K562 (cell line): ENCODE measurements around the gene IL12B. TPM values are rescaled to one million over a fixed set of nuclear protein-coding genes. Genes with fewer than 3 reads are reported as not detected.

Experiments
- ATAC-seq: fragments of 200-7000 bp; cut with Tn5 transposase; 3 replicates; pipeline ENCODE4 v1.9.1; 2020; ENCODE audit warnings: moderate library complexity
- BruUV-seq: library from RNA; stranded (reverse); fragments of 400-500 nt; replicated peaks from 2 replicates; lab custom pipeline; 2021; lab: Mats Ljungman, UMichigan
- CTCF ChIA-PET: fragments of 300-600 bp; formaldehyde crosslinking; extraction: SDS; loops from one replicate; lab custom pipeline; 2021; ENCODE audit warnings: low intra/inter-chr PET ratio; lab: Yijun Ruan, JAX
- POLR2A ChIA-PET: fragments of 300-600, 350-650 bp; sonication (Branson Sonifier 250); formaldehyde crosslinking; extraction: SDS; loops from one replicate; lab custom pipeline; 2021; ENCODE audit warnings: antibody characterized with exemption, inconsistent platforms; lab: Yijun Ruan, JAX
- DNase-seq, 4 experiments: peaks; one replicate each; pipeline versions ENCODE4 v3.0.0 to v3.0.0-alpha.2; 2011 to 2018; ENCODE audit warnings: low spot score in 3 of 4, mixed read lengths in 3 of 4; ENCODE audit errors: extremely low read depth in 1 of 4
- FAIRE-seq: peaks from 2 replicates; lab custom pipeline; 2011; peaks lifted over from hg19 to GRCh38; lab: Jason Lieb, UNC
- H2AFZ ChIP-seq: 2 replicates; pipeline ENCODE4 v1.6.0; 2011; ENCODE audit warnings: low read depth, low read length, control low read depth, inconsistent platforms
- H3K27ac ChIP-seq: fragments of 200-600 bp; 3 replicates; pipeline ENCODE4 v1.8.0; 2011; ENCODE audit warnings: low read depth, mild to moderate bottlenecking, control low read depth, inconsistent platforms, low read length, moderate library complexity, mixed read lengths; ENCODE audit errors: extremely low read depth
- H3K27me3 ChIP-seq, 2 experiments: fragments of 300-600 bp in 1 of 2; 2 replicates in 1 of 2; 3 replicates in 1 of 2; pipeline versions ENCODE4 v1.6.0 to v1.8.0; 2011; ENCODE audit warnings: inconsistent platforms in 2 of 2, low read length in 2 of 2, mild to moderate bottlenecking in 1 of 2, mixed read lengths in 1 of 2, moderate library complexity in 1 of 2; ENCODE audit not compliant: control insufficient read depth in 2 of 2, insufficient read depth in 2 of 2
- H3K36me3 ChIP-seq: fragments of 300-600 bp; 3 replicates; pipeline ENCODE4 v1.8.0; 2011; ENCODE audit warnings: mild to moderate bottlenecking, low read length, inconsistent platforms; ENCODE audit not compliant: control insufficient read depth, insufficient read depth
- H3K4me1 ChIP-seq, 2 experiments: fragments of 200-600 bp in 1 of 2; replicated peaks in 1 of 2; 2 replicates in 1 of 2; 3 replicates in 1 of 2; pipeline versions ENCODE4 v1.5.1 to v1.8.0; 2011; ENCODE audit warnings: inconsistent platforms in 2 of 2, low read length in 2 of 2, mild to moderate bottlenecking in 1 of 2, mixed read lengths in 1 of 2, moderate library complexity in 1 of 2; ENCODE audit not compliant: control insufficient read depth in 2 of 2, insufficient read depth in 2 of 2
- H3K4me2 ChIP-seq: 2 replicates; pipeline ENCODE4 v1.6.1; 2011; ENCODE audit warnings: low read length, control low read depth, inconsistent platforms, mixed read lengths; ENCODE audit not compliant: insufficient read depth
- H3K4me3 ChIP-seq: fragments of 200-600 bp; sonication (generic), shearing (Covaris generic); 2 replicates; pipeline ENCODE4 v1.5.1; 2016; ENCODE audit warnings: control low read depth, inconsistent platforms
- H3K79me2 ChIP-seq: fragments of 200-600 bp; 3 replicates; pipeline ENCODE4 v1.8.0; 2011; ENCODE audit warnings: low read length, inconsistent platforms; ENCODE audit not compliant: control insufficient read depth, insufficient read depth
- H3K9ac ChIP-seq, 2 experiments: 2 replicates each; pipeline versions ENCODE4 v1.6.0 to v1.6.1; 2011; ENCODE audit warnings: low read depth in 2 of 2, low read length in 2 of 2, control low read depth in 1 of 2, inconsistent platforms in 1 of 2, mild to moderate bottlenecking in 1 of 2, mixed read lengths in 1 of 2; ENCODE audit not compliant: insufficient read depth in 1 of 2
- H3K9me1 ChIP-seq: one replicate; pipeline ENCODE4 v1.6.0; 2011; ENCODE audit warnings: inconsistent platforms, mild to moderate bottlenecking, low read length, moderate library complexity; ENCODE audit not compliant: control insufficient read depth, insufficient read depth
- H3K9me3 ChIP-seq: replicated peaks from 2 replicates; pipeline ENCODE4 v1.5.1; 2011; ENCODE audit warnings: low read depth, low read length, inconsistent platforms; ENCODE audit not compliant: control insufficient read depth, insufficient read depth
- H4K20me1 ChIP-seq: replicated peaks from 2 replicates; pipeline ENCODE4 v1.6.1; 2011; ENCODE audit warnings: low read length, inconsistent platforms, mixed read lengths; ENCODE audit not compliant: control insufficient read depth, insufficient read depth
- C11orf30 ChIP-seq: fragments of 450-650 bp; IDR thresholded peaks from 2 replicates; pipeline ENCODE4 v1.6.1; 2016; ENCODE audit warnings: low read depth, mild to moderate bottlenecking
- ESRRB ChIP-seq: fragments of 250-450 bp; sonication (Bioruptor Pico); IDR thresholded peaks from 2 replicates; pipeline ENCODE4 v1.5.0; 2020; ENCODE audit warnings: mild to moderate bottlenecking, moderate library complexity, borderline replicate concordance
- MECOM ChIP-seq: fragments of 250-450 bp; sonication (Bioruptor Pico); IDR thresholded peaks from 2 replicates; pipeline ENCODE4 v1.8.0; 2022; ENCODE audit warnings: inconsistent platforms
- MEF2D ChIP-seq: conservative IDR thresholded peaks from 2 replicates; pipeline ENCODE4 v1.6.1; 2016; ENCODE audit warnings: low read depth, missing genetic modification characterization, missing compliant biosample characterization
- RBM25 ChIP-seq: fragments of 200-400 bp; formaldehyde crosslinking; IDR thresholded peaks from 2 replicates; pipeline ENCODE4 v1.6.1; 2018; ENCODE audit warnings: low read length, low read depth, moderate library complexity; ENCODE audit not compliant: severe bottlenecking
- ZNF197 ChIP-seq: fragments of 200-800 bp; sonication (Bioruptor generic); IDR thresholded peaks from 2 replicates; pipeline ENCODE4 v1.6.1; 2016; ENCODE audit warnings: low read depth, missing genetic modification characterization, missing compliant biosample characterization
- WGBS: fragments of 100-300 bp; shearing (Covaris generic); methylation state at CpG from one replicate; pipeline ENCODE4 v1.1.6; 2016; ENCODE audit warnings: low coverage, mixed read lengths; ENCODE audit not compliant: insufficient coverage; ENCODE audit errors: missing lambda C conversion rate; 5-methylcytosine and 5-hydroxymethylcytosine counted together
- in situ Hi-C: fragments of 300-500 bp; cut with MboI; formaldehyde crosslinking; loops from 4 replicates; pipeline ENCODE4 v1.15.0; 2018; ENCODE audit warnings: inconsistent platforms, mixed read lengths
- intact Hi-C: fragments of 100-400 bp; cut with micrococcal nuclease; formaldehyde crosslinking; loops from 2 replicates; pipeline ENCODE4 v1.14.2; 2022
- polyA plus RNA-seq, 8 experiments: library from polyadenylated mRNA; depleted of rRNA in 4 of 8; stranded (reverse) in 5 of 8; unstranded in 3 of 8; fragments of >200 nt; fragmentation: Nextera tagmentation in 2 of 8; fragmentation: Illumina TruSeq in 1 of 8; extraction: Ambion mirVana in 2 of 8; extraction: Trizol in 1 of 8; gene quantifications; 2 replicates each; pipeline versions ENCODE4 v1.2.1 to v1.2.3, GENCODE V29; 2011 to 2014; ENCODE audit warnings: inconsistent platforms in 1 of 8, missing spikeins in 1 of 8
- total RNA-seq, 7 experiments: library from RNA; depleted of rRNA in 6 of 7; stranded (reverse); fragments of >200 nt in 6 of 7; fragmentation: Illumina TruSeq in 2 of 7; extraction: Trizol in 2 of 7; gene quantifications; 2 replicates each; pipeline versions ENCODE4 v1.2.1 to v1.2.3, GENCODE V29; 2011 to 2021; ENCODE audit warnings: low replicate concordance in 1 of 7

Gene IL12B
- total and polyA plus RNA-seq, 9 of the 15 experiments (the other 6 are each of a cell fraction or from before 2014, with no cell fraction given): not detected

DNA sequence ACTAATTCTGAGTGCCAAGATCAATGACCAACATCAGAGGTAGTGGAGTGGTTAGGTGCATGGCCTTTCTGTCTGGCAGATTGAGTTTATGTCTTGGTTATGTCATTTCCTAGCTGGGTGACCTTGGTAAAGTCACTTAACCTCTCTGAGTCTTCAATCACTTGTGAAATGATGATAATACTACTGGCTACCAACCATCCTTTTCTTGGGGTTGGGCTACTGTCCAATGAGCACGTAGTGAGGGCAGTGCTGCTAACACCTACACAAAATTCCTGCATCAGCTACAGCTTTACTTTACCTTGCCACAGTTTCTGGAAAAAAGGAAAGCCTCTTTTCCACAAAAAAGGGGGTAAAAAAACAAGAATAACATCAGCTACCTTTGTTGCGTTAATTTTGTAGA is 12.4 kb downstream of the IL12B start:
- ATAC-seq: no peak
- Histone ChIP-seq H3K4me3 (no peak overlapping the region), H3K9me1 (no peaks in the 10 kb centered on the region), H3K9me3 (no peaks in the 10 kb centered on the region), H3K36me3 (no peaks in the 10 kb centered on the region), H2AFZ (no peak overlapping the region), H3K9ac (no peak overlapping the region), H3K27me3 (peaks cover 2 to 4% of the 10 kb centered on the region in 2 experiments; a peak in 1 of 5 replicates), H3K27ac (no peak overlapping the region), H3K4me1 (no peaks in the 10 kb centered on the region), H3K79me2 (no peaks in the 10 kb centered on the region), H4K20me1 (no peaks in the 10 kb centered on the region), H3K4me2 (no peak overlapping the region)
- CTCF ChIA-PET: interaction anchor here (1.1 to 4.3 kb wide), 3 partner anchors 30 to 162 kb away, joined by 3 to 29 read pairs (median 19); no protein-coding TSS in a partner anchor
- POLR2A ChIA-PET: interaction anchor here (0.9 kb wide), 1 partner anchor 17 kb away, joined by 4 read pairs; no protein-coding TSS in a partner anchor
- in situ Hi-C loops (loop anchor here (5.0 to 25.0 kb wide), 2 partner anchors 161 to 606 kb away; no protein-coding TSS in a partner anchor), intact Hi-C loops (loop anchor here (2.0 kb wide), 1 partner anchor 31 kb away; no protein-coding TSS in a partner anchor)
- TF ChIP-seq ESRRB (CRISPR knock-in tag): no peak
- TF ChIP-seq RBM25: peak; percentile 23
- no peak for TF ChIP-seq C11orf30
- TF ChIP-seq MECOM (CRISPR knock-in tag): no peak
- TF ChIP-seq ZNF197: no peak
- no peak for TF ChIP-seq MEF2D (tag)
- FAIRE-seq: no peak
- no TSS peak for BruUV-seq
- WGBS: 0% methylated on average over 2 of the region's 2 CpGs
- DNase-seq: no peak
